ENCODE measurements around the gene PAPSS1. TPM values are rescaled to one million over a fixed set of nuclear protein-coding genes. Genes with fewer than 3 reads are reported as not detected.

PAPSS1 gene
- total and polyA plus RNA-seq, 11 donors = 5.9 to 32.7 (median 9.3) TPM

DNA sequence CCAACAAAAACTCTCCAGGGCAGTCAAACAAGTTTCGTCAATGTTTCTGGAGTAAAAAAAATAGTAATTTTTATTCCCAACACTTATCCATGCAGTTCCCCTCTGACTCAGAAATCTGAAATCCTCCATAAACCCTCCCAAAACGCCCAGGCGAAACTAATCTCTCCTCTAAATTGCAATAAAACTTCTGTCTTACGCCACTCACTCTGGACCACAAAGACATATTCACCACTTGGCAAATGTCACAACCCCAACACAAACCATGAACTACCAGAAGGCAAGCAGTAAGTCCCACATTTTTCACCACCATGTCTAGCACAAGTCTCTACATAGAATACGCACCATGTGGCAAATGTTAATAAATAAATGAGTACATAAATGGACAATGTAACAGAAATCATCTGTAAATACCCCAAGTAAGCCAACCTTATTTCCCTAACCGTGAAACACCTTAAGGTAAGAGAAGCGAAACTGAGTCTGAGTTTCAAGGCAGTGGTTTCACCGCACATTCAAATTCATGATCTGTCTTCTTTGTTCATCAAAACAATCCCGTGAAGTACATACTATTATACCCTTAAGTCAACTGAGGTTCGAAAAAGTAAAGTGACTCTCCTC, 1.6 kb downstream of the PAPSS1 start:
- no peak overlapping the region for H3K27ac ChIP-seq
- peaks cover 0 to 32% (median 14%) of the 10 kb centered on the region in 12 donors for H3K4me1 ChIP-seq
- H3K36me3 ChIP-seq = peaks cover 0 to 3% (median 0%) of the 10 kb centered on the region in 9 donors
- peak overlapping the region in 6 of 12 donors; percentile 76 to 97 (median 88) for H3K4me3 ChIP-seq
- TF ChIP-seq, protein P1, sequence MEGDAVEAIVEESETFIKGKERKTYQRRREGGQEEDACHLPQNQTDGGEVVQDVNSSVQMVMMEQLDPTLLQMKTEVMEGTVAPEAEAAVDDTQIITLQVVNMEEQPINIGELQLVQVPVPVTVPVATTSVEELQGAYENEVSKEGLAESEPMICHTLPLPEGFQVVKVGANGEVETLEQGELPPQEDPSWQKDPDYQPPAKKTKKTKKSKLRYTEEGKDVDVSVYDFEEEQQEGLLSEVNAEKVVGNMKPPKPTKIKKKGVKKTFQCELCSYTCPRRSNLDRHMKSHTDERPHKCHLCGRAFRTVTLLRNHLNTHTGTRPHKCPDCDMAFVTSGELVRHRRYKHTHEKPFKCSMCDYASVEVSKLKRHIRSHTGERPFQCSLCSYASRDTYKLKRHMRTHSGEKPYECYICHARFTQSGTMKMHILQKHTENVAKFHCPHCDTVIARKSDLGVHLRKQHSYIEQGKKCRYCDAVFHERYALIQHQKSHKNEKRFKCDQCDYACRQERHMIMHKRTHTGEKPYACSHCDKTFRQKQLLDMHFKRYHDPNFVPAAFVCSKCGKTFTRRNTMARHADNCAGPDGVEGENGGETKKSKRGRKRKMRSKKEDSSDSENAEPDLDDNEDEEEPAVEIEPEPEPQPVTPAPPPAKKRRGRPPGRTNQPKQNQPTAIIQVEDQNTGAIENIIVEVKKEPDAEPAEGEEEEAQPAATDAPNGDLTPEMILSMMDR (IDR thresholded peaks at IDR 0.05) = no peak
- no peak for TF ChIP-seq POLR2A (IDR thresholded peaks at IDR 0.05)
- no peaks in the 10 kb centered on the region for H3K9me3 ChIP-seq
- ATAC-seq = no peak
- intact Hi-C loops (cut with DNase I) = no loop called here
- no peak for DNase-seq
- 89 to 94% (median 92%) methylated on average over 10 of the region's 10 CpGs for WGBS, 4 donors
- H3K27me3 ChIP-seq = no peaks in the 10 kb centered on the region

DNA sequence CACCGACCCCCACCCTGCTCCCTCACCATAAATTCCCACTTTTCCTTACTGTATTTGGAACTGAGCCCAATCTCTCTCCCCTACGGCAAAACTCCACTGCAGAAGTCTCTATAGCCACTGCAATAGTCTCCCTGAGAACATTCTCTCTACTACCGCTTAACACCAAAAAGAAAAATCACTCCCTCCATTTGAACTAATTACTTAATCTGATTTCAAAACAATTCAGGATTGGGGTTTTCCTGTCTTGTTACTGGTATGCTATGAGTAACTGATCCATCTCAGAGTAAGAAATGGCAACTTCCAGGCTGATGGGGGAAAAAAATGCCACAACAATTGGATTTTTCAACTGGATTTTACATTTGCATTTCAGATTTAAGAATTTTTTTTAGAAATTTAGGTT, 5.8 kb downstream of the PAPSS1 start:
- H3K4me1 ChIP-seq = peaks cover 0 to 52% (median 7%) of the 10 kb centered on the region in 12 donors
- no peak overlapping the region for H3K4me3 ChIP-seq
- H3K9me3 ChIP-seq = peaks cover 0 to 3% (median 0%) of the 10 kb centered on the region in 12 donors
- WGBS, 4 donors = 70 to 82% (median 74%) methylated on average over 3 of the region's 3 CpGs
- intact Hi-C loops (cut with DNase I) = no loop called here
- no peak for ATAC-seq
- TF ChIP-seq POLR2A (IDR thresholded peaks at IDR 0.05) = no peak
- TF ChIP-seq, protein P1 (IDR thresholded peaks at IDR 0.05) = no peak
- no peak for DNase-seq
- H3K27ac ChIP-seq = no peak overlapping the region
- no peaks in the 10 kb centered on the region for H3K27me3 ChIP-seq
- H3K36me3 ChIP-seq = no peaks in the 10 kb centered on the region

DNA sequence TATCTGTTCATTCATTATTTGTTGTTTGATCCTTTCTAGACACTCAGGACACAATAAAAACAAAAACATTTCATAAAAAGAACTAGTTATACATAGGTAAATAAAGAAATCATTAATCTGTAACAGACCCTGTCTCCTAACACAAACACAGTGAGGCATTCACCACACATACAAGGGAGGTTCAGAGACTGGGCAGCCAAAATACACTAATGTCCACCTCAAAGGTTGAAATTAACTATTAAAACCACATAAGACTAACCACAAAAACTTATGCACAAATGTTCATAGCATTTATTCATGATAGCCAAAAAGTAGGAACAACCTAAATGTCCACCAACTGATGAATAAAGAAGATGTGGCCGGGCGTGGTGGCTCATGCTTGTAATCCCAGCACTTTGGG, 7.8 kb downstream of the PAPSS1 start:
- no peak overlapping the region for H3K4me3 ChIP-seq
- WGBS, 4 donors = 96 to 98% (median 97%) methylated on average over 2 of the region's 2 CpGs
- no peaks in the 10 kb centered on the region for H3K36me3 ChIP-seq
- no peak for ATAC-seq
- TF ChIP-seq, protein P1 (IDR thresholded peaks at IDR 0.05) = no peak
- TF ChIP-seq POLR2A (IDR thresholded peaks at IDR 0.05) = no peak
- no peak for DNase-seq
- no peaks in the 10 kb centered on the region for H3K27me3 ChIP-seq
- no peak overlapping the region for H3K27ac ChIP-seq
- intact Hi-C loops (cut with DNase I) = no loop called here
- H3K9me3 ChIP-seq = peaks cover 0 to 15% (median under 1%) of the 10 kb centered on the region in 12 donors
- peaks cover 0 to 46% (median 0%) of the 10 kb centered on the region in 12 donors for H3K4me1 ChIP-seq

DNA sequence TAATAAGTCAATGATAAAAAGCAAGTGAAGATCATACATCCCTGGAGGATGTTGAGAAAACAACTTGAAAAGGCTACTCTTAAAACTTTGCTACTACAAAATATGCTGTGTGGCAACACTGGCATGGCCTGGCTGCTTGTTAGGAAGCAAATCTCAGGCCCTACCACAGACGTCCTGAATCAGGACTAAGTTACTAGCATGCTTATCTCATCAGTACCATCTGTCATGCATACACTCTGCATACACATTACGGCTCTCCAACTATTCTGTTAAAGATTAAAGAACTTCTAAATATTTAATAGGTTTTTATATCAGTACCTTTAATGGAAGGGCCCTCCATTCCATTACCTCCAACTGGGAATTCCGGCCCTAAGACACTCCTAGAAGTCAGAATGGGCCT, 8.2 kb downstream of the PAPSS1 start:
- Histone ChIP-seq H3K9me3 (peaks cover 0 to 19% (median 4%) of the 10 kb centered on the region in 12 donors), H3K36me3 (no peaks in the 10 kb centered on the region), H3K27ac (no peak overlapping the region), H3K27me3 (no peaks in the 10 kb centered on the region), H3K4me1 (peaks cover 0 to 46% (median 0%) of the 10 kb centered on the region in 12 donors), H3K4me3 (no peak overlapping the region)
- intact Hi-C loops (cut with DNase I) = no loop called here
- ATAC-seq (no peak), DNase-seq (no peak)
- TF ChIP-seq, protein P1 (IDR thresholded peaks at IDR 0.05) = no peak
- no peak for TF ChIP-seq POLR2A (IDR thresholded peaks at IDR 0.05)
- 74 to 88% (median 84%) methylated on average over 3 of the region's 3 CpGs for WGBS, 4 donors
